GM19397 (cell line): ENCODE measurements around the gene MBOAT1.

Source experiments
- ATAC-seq: cut with Tn5 transposase; IDR thresholded peaks from one replicate; pipeline ENCODE4 v1.9.1; 2021; ENCODE audit warnings: mild to moderate bottlenecking, moderate library complexity; ENCODE audit not compliant: unreplicated experiment

MBOAT1 gene

DNA sequence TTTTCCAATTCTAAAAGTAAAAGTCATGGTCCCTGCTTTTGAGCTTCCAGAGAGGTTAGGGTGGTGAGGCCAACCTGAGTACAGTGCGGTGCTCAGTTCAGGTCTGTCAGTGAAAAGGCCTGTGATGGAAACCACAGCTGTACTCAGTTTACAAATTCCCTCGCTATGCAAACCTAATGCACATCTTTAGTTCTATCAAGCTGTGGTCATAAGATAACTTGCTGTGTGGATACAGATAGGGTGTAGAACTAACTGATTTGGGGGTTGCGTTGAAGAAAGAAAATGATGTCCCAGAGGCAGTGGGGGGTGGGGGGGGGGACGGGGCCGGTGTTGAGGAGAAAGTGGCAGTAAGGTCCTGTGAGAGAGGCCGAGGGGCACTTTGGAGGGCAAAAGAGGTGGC is 22.8 kb upstream of the MBOAT1 start:
- ATAC-seq = no peak

DNA sequence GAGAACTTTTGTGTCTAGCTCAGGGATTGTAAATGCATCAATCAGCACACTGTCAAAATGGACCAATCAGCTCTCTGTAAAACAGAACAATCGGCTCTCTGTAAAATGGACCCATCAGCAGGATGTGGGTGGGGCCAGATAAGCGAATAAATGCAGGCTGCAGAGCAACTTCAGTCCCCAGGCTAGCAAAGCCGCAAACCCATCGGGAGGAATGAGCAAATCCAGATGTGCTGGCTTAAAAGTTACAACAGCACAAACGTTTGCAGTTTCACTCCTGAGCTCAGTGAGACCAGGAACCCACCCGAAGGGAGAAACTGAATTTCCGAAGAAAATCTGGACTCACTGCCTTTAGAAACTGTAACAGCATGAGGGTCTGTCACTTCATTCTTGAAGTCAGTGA is 21.9 kb upstream of the MBOAT1 start:
- ATAC-seq = no peak

DNA sequence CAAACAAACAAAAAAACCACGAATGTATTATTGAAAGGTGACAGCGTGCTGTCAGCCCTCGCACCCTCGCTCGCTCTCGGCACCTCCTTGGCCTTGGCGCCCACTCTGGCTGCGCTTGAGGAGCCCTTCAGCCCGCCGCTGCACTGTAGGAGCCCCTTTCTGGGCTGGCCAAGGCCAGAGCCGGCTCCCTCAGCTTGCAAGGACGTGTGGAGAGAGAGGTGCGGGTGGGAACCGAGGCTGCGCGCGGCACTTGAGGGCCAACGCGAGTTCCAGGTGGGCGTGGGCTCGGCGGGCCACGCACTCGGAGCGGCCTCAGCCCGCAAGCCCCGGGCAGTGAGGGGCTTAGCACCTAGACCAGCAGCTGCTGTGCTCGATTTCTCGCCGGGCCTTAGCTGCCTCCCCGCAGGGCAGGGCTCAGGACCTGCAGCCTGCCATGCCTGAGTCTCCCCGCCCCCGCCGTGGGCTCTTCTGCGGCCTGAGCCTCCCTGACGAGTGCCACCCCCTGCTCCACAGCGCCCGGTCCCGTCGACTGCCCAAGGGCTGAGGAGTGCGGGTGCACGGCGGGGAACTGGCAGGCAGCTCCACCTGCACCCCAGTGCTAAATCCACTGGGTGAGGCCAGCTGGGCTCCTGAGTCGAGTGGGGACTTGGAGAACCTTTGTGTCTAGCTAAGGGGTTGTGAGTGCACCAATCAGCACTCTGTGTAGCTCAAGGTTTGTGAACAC is 20.9 kb upstream of the MBOAT1 start:
- no peak for ATAC-seq

DNA sequence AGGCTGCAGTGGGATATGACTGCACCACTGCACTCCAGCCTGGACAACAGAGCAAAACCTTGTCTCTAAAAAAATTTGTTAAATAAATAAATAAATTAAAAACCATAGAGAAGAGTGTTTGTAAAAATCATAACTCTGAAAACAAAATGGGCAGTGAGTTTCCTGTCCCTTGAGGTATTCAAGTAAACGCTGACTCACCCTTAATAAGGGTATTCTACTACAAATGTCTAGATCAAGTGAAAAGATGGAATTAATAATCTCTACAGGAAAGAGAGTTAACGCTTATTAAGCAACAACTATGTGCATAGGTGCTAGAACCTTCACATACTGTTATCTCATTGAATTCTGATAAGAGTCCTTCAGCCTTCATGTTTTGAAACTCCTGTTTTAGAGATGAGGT is 19.9 kb upstream of the MBOAT1 start:
- no peak for ATAC-seq

DNA sequence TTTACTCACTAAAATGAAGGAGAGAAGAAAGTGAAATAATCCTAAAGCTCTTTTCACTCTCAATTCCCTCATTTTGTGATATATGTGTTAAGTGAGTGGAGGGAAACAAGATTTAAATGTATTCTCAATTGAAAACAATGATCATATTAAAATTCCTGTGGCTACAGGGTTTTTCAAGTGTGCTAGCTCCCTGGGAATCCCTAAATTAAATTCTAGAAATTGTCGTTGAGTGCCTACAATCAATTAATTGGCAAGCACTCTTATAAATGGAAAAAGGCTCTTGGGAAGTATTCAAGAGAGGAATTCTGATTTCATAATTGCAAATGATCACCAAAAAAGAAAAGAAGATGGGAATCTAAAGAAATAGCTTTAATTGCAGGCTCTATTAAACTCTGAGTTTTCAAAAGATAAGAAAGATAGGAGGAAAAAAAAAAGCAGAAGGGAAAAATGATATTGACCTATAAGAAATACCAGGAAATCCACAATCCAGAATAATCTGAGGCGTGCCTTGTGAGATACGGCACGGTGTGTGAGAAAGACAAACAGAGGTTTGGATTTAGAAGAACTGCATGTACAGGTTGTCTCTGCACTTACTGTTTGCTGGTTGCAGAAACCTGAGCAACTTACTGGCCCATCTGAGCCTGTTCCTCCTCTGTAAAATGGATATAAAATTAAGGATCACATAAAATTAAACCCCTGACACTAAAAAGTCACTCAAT is 18.3 kb upstream of the MBOAT1 start:
- no peak for ATAC-seq

DNA sequence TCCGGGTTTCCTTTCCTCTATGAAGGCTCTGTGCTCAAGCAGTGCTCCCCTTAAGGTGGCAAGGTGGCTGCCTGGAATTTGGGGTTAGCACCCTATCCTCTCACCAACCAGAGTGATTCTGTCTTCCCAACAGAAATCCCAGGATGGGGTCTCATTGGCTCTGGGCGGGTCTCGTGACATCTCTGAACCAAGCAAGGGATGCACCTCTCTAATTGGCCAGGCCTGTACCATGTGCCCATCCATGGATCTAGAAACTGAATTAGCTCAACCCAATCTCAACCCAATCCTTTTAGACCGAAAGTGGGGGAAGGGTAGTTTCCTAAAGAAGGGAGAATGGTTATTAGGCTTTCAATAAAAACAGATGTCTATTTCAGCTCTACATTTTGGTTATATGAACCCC is 17.6 kb upstream of the MBOAT1 start:
- ATAC-seq = no peak

DNA sequence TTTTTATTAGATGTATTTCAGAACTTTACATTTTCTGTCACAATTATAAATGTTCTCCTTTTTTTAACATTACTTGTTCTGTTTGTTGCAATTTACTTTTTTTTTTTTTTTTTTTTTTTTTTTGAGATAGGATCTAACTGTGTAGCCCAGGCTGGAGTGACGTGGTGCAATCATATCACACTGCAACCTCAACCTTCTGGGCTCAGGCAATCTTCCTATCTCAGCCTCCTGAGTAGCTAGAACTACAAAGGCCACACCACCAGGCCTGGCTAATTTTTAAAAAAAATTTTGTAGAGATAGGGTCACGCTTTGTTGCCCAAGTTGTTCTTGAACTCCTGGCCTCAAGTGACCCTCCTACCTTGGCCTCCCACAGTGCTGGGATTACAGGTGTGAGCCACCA is 15.1 kb upstream of the MBOAT1 start:
- ATAC-seq = no peak

DNA sequence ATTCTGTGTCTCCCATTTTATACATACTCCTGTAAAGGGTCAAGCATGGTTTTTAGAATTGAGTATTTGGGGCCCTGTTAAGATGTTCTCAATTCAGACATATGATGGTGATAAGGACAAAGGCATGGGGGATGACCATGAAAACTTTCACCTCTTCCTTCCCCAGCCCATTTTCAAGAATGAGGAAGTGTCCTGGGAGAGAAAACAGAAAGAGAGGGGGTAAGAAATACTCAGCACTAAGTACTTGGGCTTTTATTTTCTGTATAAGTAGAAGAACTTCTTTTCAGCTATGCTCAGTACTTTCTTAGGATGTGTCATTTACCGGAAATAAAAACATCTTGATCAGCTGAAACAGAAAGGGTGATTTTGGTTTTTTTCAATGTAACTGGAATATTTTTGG is 10.9 kb upstream of the MBOAT1 start:
- no peak for ATAC-seq

DNA sequence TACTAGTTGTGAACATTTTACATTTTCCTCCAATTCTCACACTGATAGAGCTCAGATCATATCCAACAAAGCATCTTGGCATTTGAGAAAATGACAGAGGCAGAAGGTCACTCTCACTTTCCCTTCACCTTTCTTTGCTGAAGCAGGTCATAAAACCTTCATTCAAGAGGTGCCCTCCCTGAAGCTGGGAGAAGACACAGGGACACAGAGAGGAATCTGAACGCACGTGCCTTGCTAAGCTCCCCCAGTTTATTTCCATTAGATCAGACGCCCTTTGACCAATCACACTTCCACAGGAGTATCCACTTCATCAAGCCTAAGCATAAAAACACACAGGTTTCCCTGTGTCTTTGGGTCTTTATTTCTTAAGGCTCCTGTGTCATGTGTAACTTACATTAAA is 9.2 kb upstream of the MBOAT1 start:
- ATAC-seq = no peak

DNA sequence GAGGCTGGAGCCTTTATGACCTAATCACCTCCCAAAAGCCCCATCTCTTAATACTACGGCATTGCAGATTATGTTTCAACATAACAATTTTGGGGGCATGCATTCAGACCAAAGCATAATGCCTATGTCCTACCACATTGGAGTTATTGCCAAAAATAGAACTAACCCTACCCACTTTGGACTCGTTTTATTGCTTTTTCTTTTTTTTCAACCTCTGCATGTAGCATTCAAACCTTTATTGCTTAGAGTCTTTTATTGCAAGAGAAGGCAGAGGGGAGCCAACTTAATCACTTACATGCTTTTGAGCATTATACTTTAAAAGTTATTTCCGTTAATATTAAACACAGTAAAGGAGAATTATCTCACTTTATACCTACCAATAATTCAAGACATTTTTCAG is 8.1 kb upstream of the MBOAT1 start:
- ATAC-seq = no peak

DNA sequence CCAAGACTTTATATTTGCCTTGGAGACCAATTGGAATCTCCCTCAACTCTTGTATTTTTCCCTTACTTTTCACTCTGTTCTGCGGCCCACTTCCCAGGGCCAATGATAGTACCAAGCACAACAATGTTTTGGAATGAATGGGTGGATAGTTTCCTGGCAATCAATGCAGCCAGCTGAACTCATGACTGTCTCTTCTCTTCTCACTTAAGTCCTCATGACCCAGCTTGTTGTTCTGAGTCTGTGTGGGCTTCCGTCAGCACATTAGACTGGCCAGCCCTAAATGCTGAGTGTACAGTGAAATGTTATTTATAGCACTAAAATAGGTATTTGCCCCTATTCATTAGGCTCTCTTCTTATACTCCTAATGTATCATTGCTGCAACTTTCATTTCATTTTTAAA is 5.6 kb upstream of the MBOAT1 start:
- ATAC-seq = no peak

DNA sequence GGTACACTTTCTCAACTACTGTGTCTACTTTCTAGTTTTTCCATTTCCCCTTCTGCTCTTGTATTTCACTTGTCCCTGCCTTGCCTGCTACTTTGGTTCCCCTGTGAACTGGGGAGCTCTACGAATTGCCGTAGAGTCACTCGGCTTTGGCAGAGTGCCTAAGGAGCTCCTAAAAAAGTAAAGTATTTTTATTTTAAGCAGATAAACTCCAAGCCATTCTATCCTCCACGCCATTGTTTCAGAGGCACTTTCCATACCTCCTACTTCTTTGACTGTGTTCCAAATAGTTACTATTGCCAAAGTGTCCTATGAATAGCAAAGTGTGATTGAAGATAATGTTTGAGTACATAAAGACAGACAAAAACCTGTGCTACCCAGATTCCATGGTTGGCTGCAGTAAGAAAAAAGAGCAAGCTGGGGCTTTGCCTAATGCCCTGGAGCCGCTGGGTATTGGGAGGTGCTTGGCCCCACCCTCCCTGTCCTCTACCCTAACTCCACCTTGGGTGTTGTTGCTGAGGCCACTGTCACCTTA is 5.1 kb upstream of the MBOAT1 start:
- ATAC-seq = no peak

DNA sequence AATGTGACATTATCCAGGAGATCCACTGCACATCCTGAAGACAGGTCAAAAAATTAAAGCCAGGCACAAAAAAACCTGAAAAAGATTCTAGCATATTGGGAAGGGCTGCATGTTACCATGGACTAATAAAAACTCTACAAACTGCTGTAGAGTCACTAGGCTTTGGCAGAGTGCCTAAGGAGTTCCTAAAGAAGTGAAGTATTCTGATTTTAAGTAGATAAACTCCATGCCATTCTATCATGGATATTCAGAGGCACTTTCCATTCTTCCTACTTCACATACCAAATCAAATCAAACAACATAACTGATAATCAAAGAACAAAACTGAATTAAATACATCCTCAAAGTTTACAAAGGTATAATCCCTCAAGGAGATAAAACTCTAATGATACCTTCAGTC is 3.0 kb upstream of the MBOAT1 start:
- ATAC-seq = no peak

DNA sequence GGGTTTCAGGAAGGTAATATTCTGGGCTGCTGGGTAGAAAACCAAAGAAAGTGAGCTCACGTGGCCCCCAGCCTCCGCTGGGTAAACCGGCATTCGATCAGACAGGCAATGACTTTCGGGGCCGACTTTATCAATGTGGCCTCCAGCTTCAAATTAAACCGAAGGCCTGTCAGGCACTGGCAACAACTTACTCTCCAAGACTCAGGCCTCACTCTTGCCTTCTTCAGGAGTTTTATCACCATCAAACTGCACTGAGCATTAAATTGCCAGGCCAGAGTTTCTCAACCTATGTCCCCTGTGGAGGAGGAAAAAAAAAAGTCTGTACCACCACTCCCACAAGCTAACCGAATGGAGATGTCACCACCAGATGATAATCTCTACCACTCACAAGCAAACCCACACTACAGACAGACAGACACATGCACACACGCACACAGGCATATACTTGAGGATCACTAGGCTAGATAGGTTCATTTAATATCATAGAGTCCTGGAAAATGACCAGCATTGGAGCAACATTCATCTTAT is 1.1 kb upstream of the MBOAT1 start:
- ATAC-seq = no peak

DNA sequence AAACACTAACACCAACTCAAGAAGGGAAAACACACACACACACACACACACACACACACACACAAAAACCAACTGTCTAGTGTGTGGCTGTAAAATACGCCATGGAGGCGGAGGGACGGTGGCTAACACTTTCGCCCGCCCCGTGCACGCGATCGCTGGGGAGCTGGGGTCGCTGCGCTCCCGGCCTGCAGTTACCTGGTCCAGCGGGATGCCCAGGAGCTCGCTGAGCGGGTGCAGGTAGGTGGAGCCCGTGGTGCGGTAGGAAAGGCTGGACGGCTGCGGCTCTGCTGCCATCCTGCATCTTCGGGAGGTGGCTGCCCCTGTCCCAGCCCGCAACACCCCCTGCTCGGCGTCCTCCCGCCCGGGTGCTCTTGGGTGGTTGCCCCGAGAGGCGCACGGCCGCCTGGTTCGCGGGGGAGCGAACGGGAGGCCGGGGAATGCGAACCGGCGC is 303 bp downstream of the MBOAT1 start:
- no peak for ATAC-seq

DNA sequence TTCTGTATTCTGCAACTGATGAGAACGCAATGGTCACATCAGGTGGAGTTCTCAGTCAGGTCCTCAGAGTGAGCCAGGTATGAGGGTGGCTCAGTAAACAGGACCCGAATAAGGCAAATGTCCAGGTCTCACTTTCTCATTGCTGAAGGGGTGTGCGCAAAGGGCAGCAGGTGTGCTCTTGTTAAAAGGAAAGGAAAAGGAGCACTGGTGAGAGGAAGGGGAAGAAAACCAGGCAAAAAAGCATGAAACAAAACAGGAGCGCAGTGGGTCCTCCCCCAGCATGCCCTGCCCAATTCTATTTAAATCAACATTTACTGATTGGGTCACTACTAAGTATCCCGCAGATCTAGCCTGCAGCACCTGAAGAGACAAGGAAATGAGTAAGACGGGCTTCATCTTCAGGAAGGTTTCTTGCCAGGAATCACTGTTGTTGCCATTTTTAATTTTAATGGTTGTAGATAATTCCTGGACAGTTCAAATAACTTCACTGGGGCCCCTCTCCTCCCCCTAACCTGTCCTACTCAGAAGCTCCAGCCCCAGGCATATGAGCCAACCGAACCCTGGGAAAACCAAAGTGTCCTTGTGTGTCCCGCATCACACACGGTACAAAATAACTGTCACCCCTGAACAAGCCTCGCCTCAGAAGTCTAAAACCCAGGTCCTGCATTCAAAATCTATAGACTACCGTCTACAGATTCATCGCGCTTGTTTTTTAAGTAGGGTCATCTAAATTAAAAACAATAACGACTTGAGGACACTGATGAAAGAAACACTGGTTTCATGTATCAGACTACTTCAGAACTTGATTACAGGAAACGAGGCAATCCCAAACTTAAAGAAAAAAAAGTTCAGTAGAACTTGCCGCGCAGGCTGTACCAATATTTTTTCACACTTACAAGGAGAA is 980 bp downstream of the MBOAT1 start:
- no peak for ATAC-seq

DNA sequence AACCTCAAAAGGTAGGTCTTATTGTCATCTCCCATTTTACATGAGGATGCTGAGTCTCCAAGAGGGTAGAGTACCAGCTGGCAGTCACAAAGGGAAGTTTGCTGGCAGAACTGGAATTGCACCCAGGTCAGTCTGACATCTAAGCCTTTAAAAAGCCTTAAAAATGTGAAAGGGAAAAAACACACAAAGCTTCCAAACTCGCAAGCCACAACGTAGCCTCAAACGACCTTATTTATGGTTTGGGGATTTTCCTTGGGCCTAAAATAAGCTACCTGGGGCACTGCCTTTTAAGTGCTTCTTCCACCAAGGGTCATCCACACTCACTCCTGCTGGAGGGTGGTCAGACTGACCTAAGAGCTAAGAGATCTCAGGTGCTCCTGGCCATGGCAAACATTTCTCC is 2.1 kb downstream of the MBOAT1 start:
- no peak for ATAC-seq

DNA sequence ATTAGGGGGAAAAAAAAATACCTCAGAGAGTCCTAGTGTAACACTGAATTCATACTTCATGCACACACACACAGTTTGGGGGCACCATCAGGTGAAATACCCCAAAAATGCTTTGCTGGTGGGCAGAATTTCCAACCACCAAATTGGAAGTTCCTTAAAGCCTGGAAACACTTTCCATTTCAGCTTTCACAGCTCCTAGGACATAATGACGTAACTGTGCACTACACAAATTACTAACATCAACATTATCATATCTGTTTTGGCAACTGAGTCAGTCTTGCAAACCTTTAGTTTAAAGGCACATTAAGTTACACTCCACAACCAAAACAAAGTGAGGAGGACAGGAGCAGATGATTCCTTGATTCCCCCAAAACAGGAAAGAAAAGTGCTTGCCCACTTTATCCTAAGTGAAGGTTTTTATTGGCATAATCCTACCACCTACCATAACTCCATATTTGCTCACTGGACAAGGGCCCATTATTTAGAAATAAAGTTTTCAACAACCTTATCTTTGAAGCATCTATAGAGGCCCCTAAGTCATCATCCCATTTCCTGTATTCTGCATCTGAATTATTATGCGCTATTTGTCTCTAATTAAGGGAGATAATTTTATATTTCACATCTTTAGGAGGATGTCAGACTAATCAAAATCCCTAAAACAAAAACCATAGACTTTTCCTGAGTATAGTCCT is 3.4 kb downstream of the MBOAT1 start:
- no peak for ATAC-seq

DNA sequence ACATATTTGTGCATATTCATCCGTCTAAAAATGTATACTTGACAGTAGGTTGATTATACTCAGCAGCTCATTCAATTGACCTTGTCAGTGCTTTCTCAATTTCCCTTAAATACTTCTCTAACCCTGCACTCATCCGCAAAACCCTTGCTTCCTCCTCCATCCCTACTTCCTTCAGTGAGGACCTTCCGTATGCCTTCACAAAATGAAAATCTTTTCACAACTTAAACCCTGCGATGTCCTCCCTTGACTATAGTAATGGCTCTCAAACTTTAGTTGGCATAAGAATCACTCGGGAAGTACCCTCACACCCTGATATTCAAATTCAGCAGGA is 5.2 kb downstream of the MBOAT1 start:
- no peak for ATAC-seq

DNA sequence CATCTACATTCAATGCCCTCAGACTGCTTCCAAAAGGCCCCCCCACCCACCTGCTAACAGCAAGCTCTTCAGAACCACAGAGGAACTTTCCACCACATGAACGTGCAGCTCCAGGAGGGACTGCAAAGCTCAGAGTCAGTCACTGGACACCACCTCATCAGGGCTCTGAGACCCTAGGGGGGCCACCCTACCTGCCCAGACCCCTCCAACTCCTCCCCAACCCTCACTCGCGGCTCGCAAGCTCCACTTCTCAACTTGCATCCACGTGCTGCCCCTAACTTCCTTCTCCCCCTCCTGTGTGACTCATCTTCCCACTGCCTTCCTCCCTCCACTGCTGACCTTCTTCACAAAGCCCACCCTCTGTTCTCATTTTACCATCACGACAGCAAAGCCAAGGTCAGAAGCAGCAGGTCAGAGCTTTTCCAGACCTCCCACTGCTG is 6.5 kb downstream of the MBOAT1 start:
- no peak for ATAC-seq

DNA sequence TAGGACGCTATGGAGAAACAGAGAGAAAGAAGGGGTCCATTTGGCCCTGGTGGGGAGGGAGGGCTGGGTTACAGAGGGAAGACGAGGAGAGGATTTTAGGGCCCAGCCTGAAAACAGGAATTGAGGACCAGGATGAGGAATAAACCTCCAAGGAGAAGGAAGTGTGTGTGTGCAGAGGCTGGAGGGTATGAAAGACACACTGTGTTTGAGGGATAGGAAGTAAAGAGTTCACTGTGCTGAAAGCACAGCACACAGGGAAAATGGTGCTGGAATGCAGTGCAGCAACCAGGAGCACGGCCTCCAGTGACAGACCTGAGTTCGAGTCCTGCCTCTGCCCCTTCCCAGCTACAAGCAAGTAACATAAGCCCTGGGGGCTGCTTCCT is 7.8 kb downstream of the MBOAT1 start:
- no peak for ATAC-seq
